NCI-H2107 treated with DMSO at 0.1 percent for 48 hours (cell line): ENCODE measurements around the gene ENTPD2.

Experiments used
- DNase-seq: peaks from one replicate; lab custom pipeline; 2025; ENCODE audit not compliant: unreplicated experiment; lab: John Stamatoyannopoulos, UW

ENTPD2 gene

DNA sequence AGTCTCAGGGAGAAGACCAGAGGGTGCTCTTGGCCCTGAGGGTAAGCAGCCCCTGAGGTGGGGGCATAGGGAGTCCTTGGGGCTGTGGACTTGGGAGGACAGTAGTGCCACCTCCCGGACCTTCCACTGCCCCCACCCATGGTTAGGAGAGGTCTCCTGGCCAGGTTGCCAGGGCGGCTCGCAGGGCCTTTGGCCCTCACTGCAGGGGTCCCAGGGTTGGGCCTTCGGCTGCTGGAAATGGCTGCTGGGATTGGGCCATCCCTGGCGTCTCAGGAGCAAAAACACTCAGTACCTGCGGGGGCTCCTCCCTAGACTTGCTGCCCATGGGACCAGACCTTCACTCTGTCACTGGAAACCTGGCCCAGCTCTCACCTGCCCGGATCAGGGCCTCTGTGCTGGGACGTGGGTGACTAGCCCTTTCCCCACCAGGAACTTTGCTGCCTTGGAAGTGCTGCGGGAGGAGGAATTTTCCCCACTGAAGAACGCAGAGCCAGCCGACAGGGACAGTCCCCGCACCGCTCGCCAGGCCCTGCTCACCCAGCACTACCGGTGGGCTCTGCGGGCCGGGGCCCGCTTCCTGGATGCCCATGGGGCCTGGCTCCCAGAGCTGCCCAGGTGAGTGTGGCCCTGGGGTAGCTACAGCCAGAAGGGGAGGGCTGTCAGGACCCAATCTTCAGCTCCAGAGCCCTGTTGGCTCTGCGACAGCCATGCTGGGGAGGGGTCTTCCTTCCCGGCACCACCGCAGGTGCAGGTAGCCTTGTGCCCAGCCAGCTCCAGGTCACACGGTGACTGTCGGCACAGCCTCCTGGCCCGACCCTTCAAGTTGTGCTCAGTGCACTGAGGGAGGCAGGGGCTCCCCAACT, 26.6 kb upstream of the ENTPD2 start:
- no peak for DNase-seq

DNA sequence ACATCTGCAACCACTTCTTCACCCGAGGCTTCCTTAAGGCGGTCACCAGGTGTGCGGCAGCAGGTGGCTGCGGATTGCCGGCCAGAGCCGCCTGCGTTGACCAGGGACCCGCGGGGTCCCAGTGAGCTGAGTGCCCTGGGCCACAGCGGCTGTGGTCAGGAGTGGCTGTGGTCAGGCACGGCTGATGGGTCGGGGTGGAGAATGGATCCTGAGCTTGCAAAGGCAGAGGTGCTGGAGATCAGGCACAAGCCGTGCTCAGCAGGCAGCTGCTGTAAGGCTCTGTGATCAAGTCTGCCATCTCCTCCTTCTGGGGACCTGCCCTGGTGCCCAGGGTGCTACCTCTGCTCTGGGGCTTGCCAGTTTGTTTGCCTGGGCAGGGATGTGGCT, 25.5 kb upstream of the ENTPD2 start:
- no peak for DNase-seq

GRCh38 chr9:137078701-137079400, 25.0 kb upstream of the ENTPD2 start:
- no peak for DNase-seq

GRCh38 chr9:137077758-137078693, 24.2 kb upstream of the ENTPD2 start:
- no peak for DNase-seq

- no peak for DNase-seq
These were observed 23.3 kb upstream of the ENTPD2 start, which contains the start of gene UAP1L1 for GRCh38 chr9:137077010-137077747. UAP1L1 (plus strand) TSS chr9:137077517; CDS start chr9:137077533, 16 bp downstream.

GRCh38 chr9:137076636-137077009, 22.8 kb upstream of the ENTPD2 start:
- DNase-seq, result no peak

- DNase-seq, result no peak
These were observed 21.5 kb upstream of the ENTPD2 start for GRCh38 chr9:137075275-137075775.

GRCh38 chr9:137074657-137075274, 20.9 kb upstream of the ENTPD2 start:
- DNase-seq, result no peak

GRCh38 chr9:137073992-137074399, 20.1 kb upstream of the ENTPD2 start:
- no peak for DNase-seq

- no peak for DNase-seq
These were observed 17.4 kb upstream of the ENTPD2 start for GRCh38 chr9:137071282-137071681.

DNA sequence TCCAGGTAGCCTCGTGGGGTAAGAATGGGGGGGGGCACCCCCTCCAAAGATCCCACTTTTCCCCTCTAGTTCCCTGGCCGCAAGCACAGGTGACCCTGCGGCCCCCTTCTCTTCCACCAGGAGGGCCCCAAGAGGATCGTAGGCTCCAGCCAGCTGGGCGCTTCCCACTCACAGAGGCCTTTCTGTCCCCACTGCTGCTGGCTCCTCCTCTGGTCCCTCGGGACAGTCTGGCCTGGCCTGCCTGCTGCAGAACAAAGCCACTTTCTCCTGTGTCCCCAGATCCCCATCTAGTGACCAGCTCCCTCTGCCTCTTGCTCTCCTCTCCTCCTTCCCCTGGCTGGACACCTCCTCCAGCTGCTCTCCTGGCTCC, 17.0 kb upstream of the ENTPD2 start:
- no peak for DNase-seq

DNA sequence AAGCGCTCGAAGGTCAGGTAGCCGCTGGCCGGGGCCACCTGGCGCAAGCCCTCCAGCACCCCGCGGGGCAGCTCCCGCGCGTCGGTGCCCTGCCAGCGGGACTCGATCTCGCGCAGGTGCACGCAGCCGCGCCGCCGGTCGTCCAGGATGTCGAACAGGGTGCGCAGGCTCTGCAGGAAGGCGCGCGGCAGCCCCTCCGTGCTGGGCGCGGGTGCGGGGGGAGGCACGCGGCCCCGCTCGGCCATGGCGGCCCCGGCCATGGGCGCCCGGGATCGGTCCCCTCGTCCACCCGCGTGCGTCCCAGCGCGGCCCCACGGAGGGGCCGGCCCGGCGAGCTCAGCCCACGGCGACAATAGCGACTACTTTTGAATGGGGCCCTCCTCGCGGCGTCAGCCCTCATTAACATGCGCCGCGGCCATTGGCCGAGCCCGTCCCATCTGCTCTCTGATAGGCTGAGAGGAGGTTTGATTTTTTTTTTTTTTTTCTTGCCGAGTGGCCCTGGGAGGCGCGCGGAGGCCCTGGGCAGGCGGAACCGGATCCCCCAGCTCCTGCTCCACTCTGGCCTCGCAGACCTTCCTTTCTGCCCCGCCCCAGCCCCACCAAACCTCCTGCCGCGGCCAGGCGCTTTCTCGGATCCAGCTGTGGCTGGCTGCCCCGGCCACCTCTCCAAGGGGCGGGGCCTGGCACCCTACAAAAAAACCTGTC, 16.5 kb upstream of the ENTPD2 start, which contains the start of gene SAPCD2:
Gene SAPCD2, minus strand, starts transcription at position 357 of the 705 bp plus-strand sequence. Its CDS starts 97 bp downstream, at position 260.
- peak; percentile 87 for DNase-seq

DNA sequence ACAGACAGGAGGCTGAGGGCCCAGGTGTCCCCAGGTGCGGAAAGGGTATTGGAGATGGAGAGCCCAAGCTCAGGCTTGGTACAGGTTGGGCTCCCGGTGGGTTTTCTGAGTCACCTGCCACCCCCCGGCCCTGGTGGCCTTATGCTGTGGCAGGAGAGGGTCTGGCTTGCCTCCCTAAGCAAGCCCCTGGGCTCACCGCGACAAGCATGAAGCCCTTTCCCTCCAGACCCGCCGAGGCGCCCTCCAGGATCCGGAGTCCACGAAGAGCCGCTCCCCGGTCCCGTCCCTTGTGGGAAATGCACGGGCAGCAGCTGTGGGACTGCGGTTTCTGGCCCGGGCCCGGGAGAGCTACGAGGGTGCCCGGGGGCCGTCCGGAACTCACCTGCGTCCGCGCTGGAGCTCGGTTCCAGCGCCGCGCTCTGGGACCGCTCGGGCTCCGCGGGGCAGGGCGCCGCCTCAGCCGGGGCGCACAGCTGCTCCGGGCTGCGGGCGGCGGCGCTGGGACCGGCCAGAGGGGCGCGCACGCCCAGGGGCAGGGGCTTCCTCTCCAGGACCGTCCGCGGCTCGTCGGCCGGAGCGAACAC, 15.7 kb upstream of the ENTPD2 start:
- DNase-seq, result no peak

DNA sequence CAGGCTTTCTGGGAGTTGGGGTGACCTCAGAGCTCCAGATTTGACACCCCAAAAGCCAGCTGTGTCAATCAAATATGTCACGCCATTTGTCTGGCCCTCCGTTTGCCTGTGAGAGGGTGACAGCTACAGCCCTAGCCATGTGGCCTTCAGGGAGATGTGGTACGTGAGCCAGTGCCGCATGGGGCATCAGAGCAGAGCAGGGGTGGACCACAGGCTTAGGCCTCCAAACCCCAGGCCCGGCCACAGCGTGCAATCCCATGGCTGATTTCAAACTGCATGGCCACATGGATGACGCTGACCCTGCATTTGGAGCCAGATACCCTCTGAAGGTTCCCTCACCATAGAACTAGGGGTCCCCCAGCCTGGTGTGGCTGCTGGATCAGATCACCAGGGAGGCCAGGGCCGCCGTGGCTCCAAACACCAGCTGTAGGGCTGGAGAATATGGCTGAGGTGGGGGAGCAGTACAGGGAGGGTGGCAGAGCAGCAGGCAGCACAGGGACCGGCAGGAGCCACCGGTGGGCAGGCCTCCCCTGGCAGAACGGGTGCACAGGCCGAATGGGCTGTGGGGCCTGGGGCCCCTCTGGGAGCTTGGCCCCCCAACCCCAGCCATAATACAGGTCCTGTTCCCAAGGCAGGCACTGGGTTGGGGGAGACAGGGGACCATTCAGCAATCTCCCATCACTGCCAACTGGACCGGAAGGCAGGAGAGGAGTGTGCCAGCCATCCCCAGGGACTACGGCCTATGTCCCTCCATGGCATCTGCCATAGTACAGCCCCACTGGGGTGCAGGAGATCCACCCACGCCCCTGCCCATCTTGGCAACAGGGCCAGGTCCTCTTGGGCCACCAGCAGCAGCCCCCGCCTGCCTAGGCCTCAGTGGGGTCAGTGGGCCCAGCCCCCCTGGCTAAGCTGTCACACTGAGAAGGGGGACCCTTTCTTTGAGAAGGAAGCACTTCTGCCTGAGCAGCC, 15.0 kb upstream of the ENTPD2 start:
- DNase-seq, result no peak

- DNase-seq, result peak; percentile 71
These were observed 14.1 kb upstream of the ENTPD2 start for GRCh38 chr9:137067860-137068538.

DNA sequence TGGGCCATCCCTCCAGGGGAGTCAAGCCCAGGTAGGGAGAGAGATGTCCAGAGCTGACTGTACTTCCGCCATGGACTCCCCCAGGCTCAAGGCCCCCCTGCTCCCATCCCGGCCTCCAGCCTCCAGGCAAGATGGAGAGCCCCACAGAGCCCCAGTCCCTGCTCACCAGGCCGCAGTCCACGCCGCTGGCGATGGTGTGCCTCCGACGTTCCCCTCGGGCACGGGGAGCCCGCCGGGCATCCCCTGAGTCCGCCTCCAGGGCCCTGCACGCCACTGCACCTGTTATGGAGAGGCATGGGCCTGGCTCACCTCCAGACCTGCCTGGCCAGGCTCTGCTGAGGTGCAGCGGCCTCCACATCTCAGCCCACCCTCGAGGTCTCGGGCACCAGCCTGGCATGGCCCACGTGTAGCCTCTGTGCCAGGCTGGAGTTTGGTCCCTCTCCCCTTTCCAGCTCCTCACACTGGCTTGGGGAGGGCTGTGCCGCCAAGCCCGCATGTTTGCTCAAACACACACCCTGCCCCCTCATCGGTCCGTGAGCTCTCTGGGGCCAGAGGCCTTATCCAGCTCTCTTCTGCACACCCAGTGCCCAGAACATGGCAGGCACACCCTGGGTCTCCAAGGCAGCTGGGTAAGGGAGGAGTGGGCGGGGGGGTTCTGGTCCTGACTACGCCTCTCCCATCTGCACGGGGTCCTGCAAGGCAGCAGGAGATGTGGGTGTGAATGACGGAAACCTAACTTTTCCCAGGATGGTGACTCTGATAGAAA, 12.4 kb upstream of the ENTPD2 start:
- DNase-seq, result no peak
